Measurements from ENCODE around the gene PSTPIP2.

DNA sequence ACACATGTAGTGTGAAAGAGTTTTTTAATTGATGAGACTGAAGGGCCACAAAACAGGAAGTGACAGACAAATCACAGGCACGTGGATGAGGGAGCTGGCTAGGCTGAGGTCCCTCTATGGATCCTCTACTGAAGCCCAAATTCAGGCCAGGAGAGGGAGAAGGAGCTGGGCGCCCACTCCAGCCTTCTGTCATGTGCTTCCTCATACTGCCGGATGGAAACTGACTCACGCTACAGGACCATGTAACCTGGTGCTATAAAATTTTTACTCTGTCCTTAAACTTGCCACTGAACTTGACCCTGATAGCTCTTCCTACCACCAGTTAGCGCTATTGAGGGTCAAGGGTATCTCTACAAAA lies 31.3 kb downstream of the PSTPIP2 start:
- TF ChIP-seq, protein P1, sequence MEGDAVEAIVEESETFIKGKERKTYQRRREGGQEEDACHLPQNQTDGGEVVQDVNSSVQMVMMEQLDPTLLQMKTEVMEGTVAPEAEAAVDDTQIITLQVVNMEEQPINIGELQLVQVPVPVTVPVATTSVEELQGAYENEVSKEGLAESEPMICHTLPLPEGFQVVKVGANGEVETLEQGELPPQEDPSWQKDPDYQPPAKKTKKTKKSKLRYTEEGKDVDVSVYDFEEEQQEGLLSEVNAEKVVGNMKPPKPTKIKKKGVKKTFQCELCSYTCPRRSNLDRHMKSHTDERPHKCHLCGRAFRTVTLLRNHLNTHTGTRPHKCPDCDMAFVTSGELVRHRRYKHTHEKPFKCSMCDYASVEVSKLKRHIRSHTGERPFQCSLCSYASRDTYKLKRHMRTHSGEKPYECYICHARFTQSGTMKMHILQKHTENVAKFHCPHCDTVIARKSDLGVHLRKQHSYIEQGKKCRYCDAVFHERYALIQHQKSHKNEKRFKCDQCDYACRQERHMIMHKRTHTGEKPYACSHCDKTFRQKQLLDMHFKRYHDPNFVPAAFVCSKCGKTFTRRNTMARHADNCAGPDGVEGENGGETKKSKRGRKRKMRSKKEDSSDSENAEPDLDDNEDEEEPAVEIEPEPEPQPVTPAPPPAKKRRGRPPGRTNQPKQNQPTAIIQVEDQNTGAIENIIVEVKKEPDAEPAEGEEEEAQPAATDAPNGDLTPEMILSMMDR (IDR thresholded peaks at IDR 0.05), result no peak
- no peak for TF ChIP-seq POLR2A (IDR thresholded peaks at IDR 0.05)

Measured in uterus (tissue), 2 donors.